Measurements from ENCODE around the gene CAMK2G. TPM values are rescaled to one million over a fixed set of nuclear protein-coding genes. Genes with fewer than 3 reads are reported as not detected.

Gene CAMK2G
- total RNA-seq, 2 experiments from 2014 or later: 29.1 to 34.8 TPM

DNA sequence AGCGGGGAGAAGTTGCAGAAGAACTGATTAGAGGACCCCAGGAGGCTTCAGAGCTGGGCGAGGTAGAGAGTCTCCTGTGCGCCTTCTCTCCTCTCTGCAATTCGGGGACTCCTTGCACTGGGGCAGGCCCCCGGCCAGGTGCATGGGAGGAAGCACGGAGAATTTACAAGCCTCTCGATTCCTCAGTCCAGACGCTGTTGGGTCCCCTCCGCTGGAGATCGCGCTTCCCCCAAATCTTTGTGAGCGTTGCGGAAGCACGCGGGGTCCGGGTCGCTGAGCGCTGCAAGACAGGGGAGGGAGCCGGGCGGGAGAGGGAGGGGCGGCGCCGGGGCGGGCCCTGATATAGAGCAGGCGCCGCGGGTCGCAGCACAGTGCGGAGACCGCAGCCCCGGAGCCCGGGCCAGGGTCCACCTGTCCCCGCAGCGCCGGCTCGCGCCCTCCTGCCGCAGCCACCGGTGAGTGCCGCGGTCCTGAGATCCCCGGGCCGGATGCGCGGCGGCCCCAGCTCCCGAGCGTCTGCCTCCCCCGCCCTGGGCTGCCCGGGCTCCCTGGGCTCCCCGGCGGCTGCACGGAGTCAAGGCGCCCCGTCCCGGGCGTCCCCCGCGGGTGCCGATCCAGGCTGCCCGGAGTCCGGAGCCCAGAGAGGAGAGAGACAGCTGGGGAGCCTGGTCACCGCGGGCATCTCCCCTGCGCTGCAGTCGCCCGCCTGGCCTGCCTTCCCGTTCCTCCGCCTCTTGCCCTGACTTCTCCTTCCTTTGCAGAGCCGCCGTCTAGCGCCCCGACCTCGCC, 36.6 kb upstream of the CAMK2G start, which contains the start of gene PLAU:
TSS of gene PLAU (plus strand) at position 369 of the 789 bp plus-strand sequence. CDS start 424 bp downstream, outside the sequence.
- Histone ChIP-seq H3K27ac (ENCODE audit: low read depth, low read length, poor library complexity, severe bottlenecking) (peak within 1 kb of the TSS; percentile 61), H2AFZ (ENCODE audit: low read length) (peak within 1 kb of the TSS; percentile 58; the same call in 1 of the 2 replicates)
- peak; percentile 53 for DNase-seq (ENCODE audit: low spot score)

DNA sequence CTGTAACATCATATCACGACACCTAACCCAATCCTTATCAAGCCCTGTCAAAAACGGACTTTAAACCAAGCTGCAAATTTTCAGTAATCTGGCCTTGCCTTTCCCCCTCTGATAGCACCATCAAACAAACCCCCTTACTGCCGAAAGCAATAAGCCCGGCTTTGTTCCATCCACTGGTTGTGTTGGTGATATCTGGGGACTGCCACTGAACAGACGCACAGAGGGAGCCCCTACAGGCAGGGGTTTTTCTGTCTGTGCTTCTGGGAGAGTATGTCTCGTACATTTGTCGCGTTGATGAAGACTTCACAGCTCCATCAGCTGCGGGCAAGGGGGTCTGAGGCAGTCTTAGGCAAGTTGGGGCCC, 36.0 kb upstream of the CAMK2G start:
- Histone ChIP-seq H3K4me3 (ENCODE audit: low read depth, low read length, poor library complexity, severe bottlenecking) (peak overlapping the region; percentile 68), H3K27ac (ENCODE audit: low read depth, low read length, poor library complexity, severe bottlenecking) (peak overlapping the region; percentile 61), H4K20me1 (ENCODE audit: insufficient read depth, low read length) (no peaks in the 10 kb centered on the region), H3K79me2 (ENCODE audit: insufficient read depth, low read depth, low read length) (no peaks in the 10 kb centered on the region), H3K4me2 (ENCODE audit: low read length) (peak overlapping the region; percentile 63), H3K4me1 (ENCODE audit: insufficient read depth, low read length, poor library complexity, severe bottlenecking) (peaks cover 39% of the 10 kb centered on the region), H3K9me3 (ENCODE audit: low read length) (no peaks in the 10 kb centered on the region), H3K9me2 (ENCODE audit: insufficient read depth, low read length) (no peaks in the 10 kb centered on the region), H3K36me3 (ENCODE audit: insufficient read depth, low read length) (no peaks in the 10 kb centered on the region), H2AFZ (ENCODE audit: low read length) (peak overlapping the region; percentile 58; the same call in 1 of the 2 replicates)
- no TSS peak for BruUV-seq (replicated peaks)
- TF ChIP-seq, protein P1, sequence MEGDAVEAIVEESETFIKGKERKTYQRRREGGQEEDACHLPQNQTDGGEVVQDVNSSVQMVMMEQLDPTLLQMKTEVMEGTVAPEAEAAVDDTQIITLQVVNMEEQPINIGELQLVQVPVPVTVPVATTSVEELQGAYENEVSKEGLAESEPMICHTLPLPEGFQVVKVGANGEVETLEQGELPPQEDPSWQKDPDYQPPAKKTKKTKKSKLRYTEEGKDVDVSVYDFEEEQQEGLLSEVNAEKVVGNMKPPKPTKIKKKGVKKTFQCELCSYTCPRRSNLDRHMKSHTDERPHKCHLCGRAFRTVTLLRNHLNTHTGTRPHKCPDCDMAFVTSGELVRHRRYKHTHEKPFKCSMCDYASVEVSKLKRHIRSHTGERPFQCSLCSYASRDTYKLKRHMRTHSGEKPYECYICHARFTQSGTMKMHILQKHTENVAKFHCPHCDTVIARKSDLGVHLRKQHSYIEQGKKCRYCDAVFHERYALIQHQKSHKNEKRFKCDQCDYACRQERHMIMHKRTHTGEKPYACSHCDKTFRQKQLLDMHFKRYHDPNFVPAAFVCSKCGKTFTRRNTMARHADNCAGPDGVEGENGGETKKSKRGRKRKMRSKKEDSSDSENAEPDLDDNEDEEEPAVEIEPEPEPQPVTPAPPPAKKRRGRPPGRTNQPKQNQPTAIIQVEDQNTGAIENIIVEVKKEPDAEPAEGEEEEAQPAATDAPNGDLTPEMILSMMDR (conservative IDR thresholded peaks at IDR 0.05; ENCODE audit: low read length): peak; percentile 57
- no peak for TF ChIP-seq EZH2phosphoT487 (IDR thresholded peaks at IDR 0.05; ENCODE audit: borderline replicate concordance, low read depth, low read length)
- peak; percentile 67 for DNase-seq (ENCODE audit: low spot score)
- ChIA-PET CTCF (ENCODE audit: unreplicated experiment) (no interaction called here), POLR2A (no interaction called here)
- intact Hi-C loops (cut with micrococcal nuclease; ENCODE audit: unreplicated experiment): no loop called here

More for the DNA sequence above, 36.6 kb upstream of the CAMK2G start, which contains the start of gene PLAU:
- Histone ChIP-seq H3K9me2 (ENCODE audit: insufficient read depth, low read length) (no peaks in the 10 kb centered on the region), H3K4me1 (ENCODE audit: insufficient read depth, low read length, poor library complexity, severe bottlenecking) (peaks cover 39% of the 10 kb centered on the region), H3K4me2 (ENCODE audit: low read length) (peak within 1 kb of the TSS; percentile 63), H3K9me3 (ENCODE audit: low read length) (no peaks in the 10 kb centered on the region), H3K4me3 (ENCODE audit: low read depth, low read length, poor library complexity, severe bottlenecking) (peak within 1 kb of the TSS; percentile 68), H3K79me2 (ENCODE audit: insufficient read depth, low read depth, low read length) (no peaks in the 10 kb centered on the region), H3K36me3 (ENCODE audit: insufficient read depth, low read length) (no peaks in the 10 kb centered on the region), H4K20me1 (ENCODE audit: insufficient read depth, low read length) (no peaks in the 10 kb centered on the region)
- TF ChIP-seq, protein P1 (conservative IDR thresholded peaks at IDR 0.05; ENCODE audit: low read length): no peak
- no peak for TF ChIP-seq EZH2phosphoT487 (IDR thresholded peaks at IDR 0.05; ENCODE audit: borderline replicate concordance, low read depth, low read length)
- POLR2A ChIA-PET: no interaction called here
- intact Hi-C loops (cut with micrococcal nuclease; ENCODE audit: unreplicated experiment): no loop called here
- no TSS peak for BruUV-seq (replicated peaks)
- CTCF ChIA-PET (ENCODE audit: unreplicated experiment): no interaction called here
